ENCODE data around the gene FOCAD.
"Not testable (repeated sequence)": the region's sequence is repeated elsewhere in the genome, so short reads cannot be mapped to it uniquely, and the experiment has no call there.

GRCh38 chr9:20658246-20658667 is 25.8 kb upstream of the FOCAD start:
- TF ChIP-seq, protein P1, sequence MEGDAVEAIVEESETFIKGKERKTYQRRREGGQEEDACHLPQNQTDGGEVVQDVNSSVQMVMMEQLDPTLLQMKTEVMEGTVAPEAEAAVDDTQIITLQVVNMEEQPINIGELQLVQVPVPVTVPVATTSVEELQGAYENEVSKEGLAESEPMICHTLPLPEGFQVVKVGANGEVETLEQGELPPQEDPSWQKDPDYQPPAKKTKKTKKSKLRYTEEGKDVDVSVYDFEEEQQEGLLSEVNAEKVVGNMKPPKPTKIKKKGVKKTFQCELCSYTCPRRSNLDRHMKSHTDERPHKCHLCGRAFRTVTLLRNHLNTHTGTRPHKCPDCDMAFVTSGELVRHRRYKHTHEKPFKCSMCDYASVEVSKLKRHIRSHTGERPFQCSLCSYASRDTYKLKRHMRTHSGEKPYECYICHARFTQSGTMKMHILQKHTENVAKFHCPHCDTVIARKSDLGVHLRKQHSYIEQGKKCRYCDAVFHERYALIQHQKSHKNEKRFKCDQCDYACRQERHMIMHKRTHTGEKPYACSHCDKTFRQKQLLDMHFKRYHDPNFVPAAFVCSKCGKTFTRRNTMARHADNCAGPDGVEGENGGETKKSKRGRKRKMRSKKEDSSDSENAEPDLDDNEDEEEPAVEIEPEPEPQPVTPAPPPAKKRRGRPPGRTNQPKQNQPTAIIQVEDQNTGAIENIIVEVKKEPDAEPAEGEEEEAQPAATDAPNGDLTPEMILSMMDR (IDR thresholded peaks at IDR 0.05): not testable (repeated sequence)
- TF ChIP-seq EZH2 (IDR thresholded peaks at IDR 0.05; ENCODE audit: borderline replicate concordance, insufficient read depth, low read depth, low read length, poor library complexity, severe bottlenecking): not testable (repeated sequence)
